HG03135 (cell line): Measurements from ENCODE around the gene KNDC1.

ENCODE experiments used
- ATAC-seq: cut with Tn5 transposase; IDR thresholded peaks from one replicate; pipeline ENCODE4 v1.9.1; 2021; ENCODE audit warnings: mild to moderate bottlenecking, moderate library complexity; ENCODE audit not compliant: unreplicated experiment

KNDC1 gene

DNA sequence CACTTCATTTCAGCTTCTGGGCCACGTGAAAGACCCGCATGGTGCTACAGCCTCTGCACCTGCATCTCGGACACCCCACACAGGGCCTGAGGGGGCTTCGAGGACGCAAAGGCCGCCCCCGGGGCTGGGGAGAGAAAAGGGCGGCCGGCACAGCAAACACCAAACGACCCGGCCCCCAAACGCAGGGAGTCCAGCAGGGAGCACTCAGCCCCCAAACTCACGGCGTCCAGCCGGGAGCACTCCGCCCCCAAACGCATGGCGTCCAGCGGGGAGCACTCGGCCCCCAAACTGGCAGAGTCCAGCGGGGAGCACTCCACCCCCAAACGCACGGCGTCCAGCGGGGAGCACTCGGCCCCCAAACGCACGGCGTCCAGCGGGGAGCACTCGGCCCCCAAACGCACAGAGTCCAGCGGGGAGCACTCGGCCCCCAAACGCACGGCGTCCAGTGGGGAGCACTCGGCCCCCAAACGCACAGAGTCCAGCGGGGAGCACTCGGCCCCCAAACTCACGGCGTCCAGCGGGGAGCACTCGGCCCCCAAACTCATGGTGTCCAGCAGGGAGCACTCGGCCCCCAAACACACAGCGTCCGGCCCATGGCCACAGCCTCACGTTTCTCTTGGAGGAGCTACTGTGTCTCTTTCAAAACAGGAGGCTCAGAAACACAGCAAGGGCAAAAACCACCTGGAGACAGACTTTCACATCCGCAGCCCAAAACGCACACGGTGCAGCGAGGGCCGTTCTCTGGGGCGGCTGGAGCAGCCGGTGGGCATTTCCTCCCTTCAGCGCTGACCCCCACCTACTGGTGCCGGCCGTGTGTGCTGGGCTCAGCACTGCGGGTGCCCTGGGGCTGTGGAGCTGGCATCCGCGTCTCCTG is 43.0 kb downstream of the KNDC1 start:
- ATAC-seq: no peak

- ATAC-seq: no peak
Observed at GRCh38 chr10:133203652-133204195, 43.7 kb downstream of the KNDC1 start.

- ATAC-seq: no peak
Observed at GRCh38 chr10:133204226-133205015, 44.4 kb downstream of the KNDC1 start.

DNA sequence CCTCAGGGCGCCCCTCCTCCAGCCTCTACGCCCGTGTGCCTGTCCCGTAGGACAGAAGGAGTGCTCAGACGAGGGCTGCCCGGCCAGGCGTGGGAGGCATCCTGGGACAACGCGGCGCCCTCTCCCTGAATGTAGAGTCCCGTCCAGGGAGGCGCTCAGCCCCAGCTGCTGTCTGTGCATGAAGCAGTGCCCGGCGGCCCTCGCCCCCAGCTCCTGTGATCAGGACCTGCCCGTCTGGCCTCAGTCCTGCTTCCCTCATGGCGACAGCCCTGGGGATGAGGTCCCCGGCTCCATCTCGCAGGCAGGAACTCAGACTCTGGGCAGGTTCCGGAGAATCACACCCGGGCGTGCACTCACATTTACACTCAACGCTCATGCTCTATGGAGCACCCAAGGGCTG is 45.1 kb downstream of the KNDC1 start:
- ATAC-seq: no peak

- no peak for ATAC-seq
Observed at GRCh38 chr10:133206356-133207040, 46.5 kb downstream of the KNDC1 start.

DNA sequence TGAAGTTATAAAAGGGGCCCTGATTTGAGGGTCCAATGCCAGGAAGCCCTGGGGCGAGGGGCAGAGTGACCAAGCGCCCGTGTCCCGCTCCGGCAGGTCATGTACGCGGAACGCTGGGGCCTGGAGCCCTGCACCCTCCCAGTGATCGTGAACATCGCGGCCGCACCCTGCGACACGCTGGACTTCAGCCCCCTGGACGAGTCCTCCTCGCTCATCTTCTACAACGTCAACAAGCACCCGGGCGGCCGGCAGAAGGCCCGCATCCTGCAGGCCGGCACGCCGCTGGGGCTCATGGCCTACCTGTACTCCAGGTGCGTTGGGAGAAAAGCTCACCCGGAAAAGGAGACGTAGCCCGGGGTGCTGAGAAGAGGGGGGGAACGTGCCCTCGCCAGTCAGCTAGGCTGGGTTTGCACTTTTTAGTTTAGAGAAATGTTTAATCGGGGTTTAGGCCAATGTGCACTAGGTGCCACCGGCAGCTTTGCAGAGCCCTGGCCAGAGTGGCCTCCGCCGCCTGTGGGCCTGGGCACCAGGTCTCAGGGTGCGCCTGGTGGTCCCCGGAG is 47.1 kb downstream of the KNDC1 start:
- no peak for ATAC-seq

DNA sequence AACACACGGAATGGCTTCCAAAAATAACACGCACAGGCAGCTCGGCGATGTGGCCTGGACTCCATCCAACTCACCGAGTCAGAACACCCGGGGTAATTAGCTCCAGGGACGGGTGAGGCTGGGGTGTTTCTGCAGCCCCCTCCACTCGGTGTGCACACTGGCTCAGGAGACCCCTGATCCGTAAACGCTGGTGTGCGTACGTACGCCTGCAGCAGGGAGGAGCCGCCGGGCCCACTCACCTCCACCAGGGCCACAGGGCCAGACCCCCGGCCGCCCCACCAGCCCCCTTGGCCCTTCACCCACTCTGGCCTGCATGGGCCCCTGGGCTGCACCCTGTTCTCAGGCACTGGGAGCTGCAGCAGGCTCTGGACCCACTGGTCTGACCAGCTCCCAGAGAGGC is 47.6 kb downstream of the KNDC1 start:
- ATAC-seq: no peak

DNA sequence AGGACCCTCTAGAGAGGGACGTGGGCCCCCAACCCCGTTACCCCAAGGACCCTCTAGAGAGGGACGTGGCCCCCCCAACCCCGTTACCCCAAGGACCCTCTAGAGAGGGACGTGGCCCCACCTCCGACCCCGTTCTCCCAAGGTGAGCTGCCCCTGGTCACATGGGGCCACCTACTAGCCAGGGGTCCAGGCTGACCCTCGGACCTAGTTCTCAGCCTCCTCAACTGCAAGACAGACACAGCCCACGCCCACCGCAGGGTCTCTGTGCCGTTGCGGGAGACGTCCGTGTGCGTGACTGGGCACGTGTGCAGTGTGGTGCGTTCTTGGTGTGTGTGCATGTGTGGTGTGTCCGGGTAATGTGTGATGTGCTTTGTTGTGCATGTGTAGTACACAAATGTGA is 48.4 kb downstream of the KNDC1 start:
- ATAC-seq: no peak

DNA sequence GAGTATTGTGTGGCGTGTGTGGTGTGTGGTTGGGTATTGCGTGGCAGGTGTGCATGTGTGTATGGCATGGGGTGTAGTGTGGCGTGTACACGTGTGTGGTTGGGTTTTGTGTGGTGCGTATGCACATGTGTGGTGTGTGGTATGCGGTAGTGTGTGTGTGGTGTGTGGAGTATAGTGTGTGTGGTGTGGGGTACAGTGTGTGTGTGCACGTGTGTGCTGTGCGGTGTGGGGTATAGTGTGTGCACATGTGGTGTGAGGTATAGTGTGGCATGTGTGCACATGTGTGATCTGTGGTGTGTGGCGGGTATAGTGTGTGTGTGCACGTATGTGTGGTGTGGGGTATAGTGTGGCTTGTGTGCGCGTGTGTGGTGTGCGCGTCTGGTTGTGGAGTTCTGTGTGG is 49.1 kb downstream of the KNDC1 start:
- ATAC-seq: no peak

DNA sequence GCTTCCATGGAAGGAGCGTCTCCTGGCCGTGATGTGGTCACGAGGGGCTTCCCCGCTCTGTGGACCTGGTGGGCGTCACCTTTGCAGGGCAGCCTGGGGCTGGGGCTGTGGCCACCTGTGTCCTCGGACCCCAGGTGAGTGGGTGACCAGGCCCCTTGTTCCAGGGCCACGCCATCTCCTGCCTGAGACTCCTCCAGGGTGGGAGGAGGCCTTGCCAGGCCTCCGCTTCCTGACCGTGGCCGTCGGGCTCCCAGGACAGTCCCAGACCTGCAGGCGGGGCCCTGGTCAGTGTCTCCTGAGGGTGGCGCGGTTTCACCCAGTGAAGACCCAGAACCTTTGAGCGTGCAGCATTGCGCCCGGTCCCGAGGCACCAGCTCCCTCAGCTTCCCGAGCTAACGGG is 49.6 kb downstream of the KNDC1 start:
- ATAC-seq: no peak

DNA sequence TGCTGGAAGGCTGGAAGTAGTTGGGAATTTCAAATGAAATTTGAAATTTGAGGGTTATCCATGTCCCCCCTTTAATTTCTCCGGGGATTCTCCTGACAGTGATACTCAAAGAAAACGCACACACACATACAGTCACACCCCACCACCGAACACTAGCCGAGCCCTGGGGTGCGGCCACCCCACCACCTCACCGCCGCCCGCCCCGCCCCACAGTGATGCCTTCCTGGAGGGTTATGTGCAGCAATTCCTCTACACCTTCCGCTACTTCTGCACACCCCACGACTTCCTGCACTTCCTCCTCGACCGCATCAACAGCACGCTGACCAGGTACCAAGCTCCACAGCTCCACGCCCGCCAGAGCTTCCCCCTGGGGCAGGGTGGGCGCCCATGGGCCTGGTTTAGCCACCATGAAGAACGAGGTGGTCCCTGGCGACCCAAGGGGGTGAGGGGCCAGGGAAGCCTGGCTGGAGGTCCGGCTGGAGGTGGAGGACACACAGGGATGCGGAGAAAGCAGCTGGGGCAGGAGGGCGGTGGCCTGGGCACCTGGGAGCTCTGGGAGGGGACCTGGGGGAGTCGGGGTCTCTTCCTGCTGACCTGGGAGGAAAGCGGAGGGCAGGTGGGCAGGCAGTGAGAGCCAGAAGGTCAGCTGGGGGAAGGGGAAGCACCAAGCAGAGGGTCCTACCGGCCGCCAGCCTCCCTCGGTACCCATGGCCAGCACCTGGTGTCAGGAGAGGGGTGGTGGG is 50.5 kb downstream of the KNDC1 start:
- ATAC-seq: no peak

- no peak for ATAC-seq
Observed at GRCh38 chr10:133211141-133211830, 51.3 kb downstream of the KNDC1 start.

DNA sequence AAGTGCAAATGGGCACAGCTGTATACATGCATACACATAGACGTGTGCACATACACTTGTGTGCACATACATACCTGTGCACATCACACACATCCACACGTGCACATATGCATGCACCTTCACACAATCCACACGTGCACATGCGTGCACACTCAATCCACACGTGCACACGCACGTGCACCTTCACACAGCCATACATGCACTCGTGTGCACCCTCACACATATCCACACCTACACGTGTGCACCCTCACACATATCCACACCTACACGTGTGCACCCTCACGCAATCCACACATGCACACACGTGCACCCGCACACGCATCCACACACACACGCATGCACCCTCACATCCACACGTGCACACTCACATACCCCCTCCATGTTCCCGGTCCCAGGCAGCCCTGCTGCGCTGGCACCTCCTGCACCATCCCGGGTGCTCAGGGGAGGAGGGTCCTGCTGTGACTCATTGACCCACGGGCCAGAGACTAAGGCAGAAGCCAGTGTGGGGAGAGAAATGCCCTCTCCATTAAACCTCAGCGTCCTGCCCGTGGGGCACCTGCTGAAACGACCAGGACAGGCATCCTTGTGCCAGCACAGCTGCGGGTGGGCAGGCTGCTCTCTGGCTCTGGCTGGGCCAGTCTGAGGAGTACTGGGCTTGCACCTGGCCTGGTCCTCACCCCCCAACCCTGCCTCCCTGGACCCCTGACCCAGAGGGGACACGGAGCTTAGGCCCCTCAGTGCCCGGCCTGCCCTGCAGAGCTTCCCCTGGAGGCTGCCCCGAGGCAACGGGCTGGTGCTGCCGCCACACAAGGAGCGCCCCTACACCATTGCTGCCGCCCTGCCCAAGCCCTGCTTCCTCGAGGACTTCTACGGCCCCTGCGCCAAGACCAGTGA is 52.2 kb downstream of the KNDC1 start:
- no peak for ATAC-seq

- ATAC-seq: no peak
Observed at GRCh38 chr10:133212853-133213494, 53.0 kb downstream of the KNDC1 start.

- ATAC-seq: no peak
Observed at GRCh38 chr10:133213641-133214467, 53.8 kb downstream of the KNDC1 start.

GRCh38 chr10:133214468-133215410 is 54.7 kb downstream of the KNDC1 start:
- ATAC-seq: no peak
